Neuron (in vitro differentiated cells): ENCODE measurements around the gene TJP1.
"Not testable (repeated sequence)": the region's sequence is repeated elsewhere in the genome, so short reads cannot be mapped to it uniquely, and the experiment has no call there.

ENCODE experiments used
- H2AFZ ChIP-seq: one replicate; pipeline ENCODE4 v1.6.1; 2013; ENCODE audit warnings: low read depth, mild to moderate bottlenecking, inconsistent platforms, low read length, moderate library complexity
- H3K27me3 ChIP-seq: one replicate; pipeline ENCODE4 v1.6.1; 2013; ENCODE audit warnings: low read length; ENCODE audit not compliant: insufficient read depth
- H3K36me3 ChIP-seq: one replicate; pipeline ENCODE4 v1.6.1; 2013; ENCODE audit warnings: low read length; ENCODE audit not compliant: insufficient read depth
- H3K4me1 ChIP-seq: one replicate; pipeline ENCODE4 v1.6.1; 2013; ENCODE audit warnings: low read length; ENCODE audit not compliant: insufficient read depth
- H3K4me3 ChIP-seq: 2 replicates; pipeline ENCODE4 v1.5.1; 2013; ENCODE audit warnings: mild to moderate bottlenecking, low read length, moderate library complexity
- H3K9me3 ChIP-seq: one replicate; pipeline ENCODE4 v1.6.1; 2013; ENCODE audit warnings: low read length

Gene TJP1

GRCh38 chr15:29756358-29757267, 65.7 kb downstream of the TJP1 start:
- Histone ChIP-seq H3K9me3 (peaks cover 3% of the 10 kb centered on the region), H3K27me3 (no peaks in the 10 kb centered on the region), H3K36me3 (peaks cover 41% of the 10 kb centered on the region), H2AFZ (no peak overlapping the region), H3K4me3 (no peak overlapping the region), H3K4me1 (no peaks in the 10 kb centered on the region)

DNA sequence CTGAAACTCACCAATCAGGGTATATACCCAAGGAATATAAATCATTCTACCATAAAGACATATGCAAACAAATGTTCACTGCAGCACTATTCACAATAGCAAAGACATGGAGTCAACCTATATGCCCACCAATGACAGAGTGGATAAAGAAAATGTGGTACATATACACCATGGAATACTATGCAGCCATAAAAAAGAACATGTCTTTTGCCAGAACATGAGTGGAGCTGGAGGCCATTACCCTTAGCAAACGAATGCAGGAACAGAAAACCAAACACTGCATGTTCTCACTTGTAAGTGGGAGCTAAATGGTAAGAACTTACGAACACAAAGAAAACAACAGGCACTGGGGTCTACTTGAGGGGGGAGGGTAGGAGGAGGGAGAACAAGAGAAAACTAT, 68.3 kb downstream of the TJP1 start:
- H2AFZ ChIP-seq, H3K4me3 ChIP-seq, H3K27me3 ChIP-seq, H3K9me3 ChIP-seq, H3K4me1 ChIP-seq: not testable (repeated sequence)
- peaks cover 23% of the 10 kb centered on the region for H3K36me3 ChIP-seq

DNA sequence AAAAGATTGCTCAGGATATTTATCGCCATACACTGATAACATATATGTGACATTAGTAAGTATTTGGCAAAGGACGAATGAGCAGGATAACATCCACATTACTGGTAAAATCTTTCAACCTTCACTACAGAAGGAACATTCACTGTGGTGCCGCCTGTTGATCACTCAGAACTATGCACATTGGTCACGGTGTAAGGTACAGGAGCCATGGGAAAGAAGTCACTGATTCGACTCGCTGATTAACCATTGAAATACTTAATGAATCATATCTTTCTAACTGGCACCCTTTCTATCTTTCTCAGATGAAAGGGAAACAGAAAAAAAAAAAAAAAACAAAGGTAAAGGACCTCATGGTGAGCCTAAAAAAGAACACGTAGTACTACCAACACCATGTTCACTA, 68.8 kb downstream of the TJP1 start:
- Histone ChIP-seq H3K27me3 (no peaks in the 10 kb centered on the region), H3K9me3 (peaks cover 3% of the 10 kb centered on the region), H3K36me3 (peaks cover 21% of the 10 kb centered on the region), H3K4me3 (no peak overlapping the region), H3K4me1 (no peaks in the 10 kb centered on the region), H2AFZ (no peak overlapping the region)

DNA sequence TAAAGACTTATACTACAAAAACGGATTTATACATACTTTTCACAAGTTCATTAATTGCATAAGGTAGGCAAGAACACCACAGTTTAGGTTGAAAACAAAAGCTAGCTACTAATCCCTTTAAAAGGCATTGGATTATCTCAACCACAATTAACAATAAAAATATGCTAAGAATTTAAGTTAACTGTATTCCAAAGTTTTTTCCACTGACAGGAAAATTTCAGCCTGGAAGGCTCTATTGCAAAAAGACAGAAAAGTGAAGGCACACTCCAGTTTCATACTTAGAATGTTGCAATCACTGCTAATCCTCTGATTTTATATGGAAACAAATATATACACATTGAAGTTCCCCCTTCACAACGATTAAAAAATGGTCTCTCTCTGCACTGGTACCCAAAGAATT, 71.5 kb downstream of the TJP1 start:
- Histone ChIP-seq H3K27me3 (no peaks in the 10 kb centered on the region), H3K4me1 (no peaks in the 10 kb centered on the region), H3K4me3 (no peak overlapping the region), H2AFZ (no peak overlapping the region), H3K36me3 (peaks cover 15% of the 10 kb centered on the region), H3K9me3 (peaks cover 3% of the 10 kb centered on the region)

DNA sequence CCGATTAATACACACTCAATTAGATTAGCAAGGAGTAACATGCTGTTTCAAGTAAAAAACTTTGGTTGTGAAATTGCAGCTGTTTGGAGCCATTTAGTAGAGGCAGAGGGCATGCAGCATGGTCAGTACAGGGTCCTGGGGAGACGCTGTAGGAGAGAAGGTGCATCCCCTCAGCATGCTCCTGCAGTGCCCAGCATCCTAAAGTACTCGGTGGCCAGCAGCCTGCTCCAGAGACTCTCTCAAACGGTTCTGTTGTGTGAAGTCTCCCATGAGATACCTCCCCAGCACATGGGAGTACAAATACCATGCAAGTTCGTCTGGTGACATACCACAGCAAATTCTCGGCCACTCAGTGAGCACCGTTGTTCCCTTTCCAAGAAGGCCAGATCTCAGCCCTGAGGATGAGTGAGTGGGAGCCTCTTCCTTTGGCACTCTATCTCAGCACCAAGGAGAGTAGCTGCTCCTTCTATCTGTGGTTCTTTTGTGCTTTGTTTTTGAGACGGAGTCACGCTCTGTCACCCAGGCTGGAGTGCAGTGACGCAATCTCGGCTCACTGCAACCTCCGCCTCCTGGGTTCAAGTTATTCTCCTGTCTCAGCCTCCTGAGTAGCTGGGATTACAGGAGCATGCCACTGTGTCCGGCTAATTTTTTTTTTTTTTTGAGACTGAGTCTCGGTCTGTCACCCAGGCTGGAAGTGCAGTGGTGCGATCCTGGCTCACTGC, 72.7 kb downstream of the TJP1 start:
- Histone ChIP-seq H3K9me3 (peaks cover 3% of the 10 kb centered on the region), H3K27me3 (no peaks in the 10 kb centered on the region), H3K4me1 (no peaks in the 10 kb centered on the region), H3K4me3 (no peak overlapping the region), H2AFZ (no peak overlapping the region), H3K36me3 (peaks cover 8% of the 10 kb centered on the region)

DNA sequence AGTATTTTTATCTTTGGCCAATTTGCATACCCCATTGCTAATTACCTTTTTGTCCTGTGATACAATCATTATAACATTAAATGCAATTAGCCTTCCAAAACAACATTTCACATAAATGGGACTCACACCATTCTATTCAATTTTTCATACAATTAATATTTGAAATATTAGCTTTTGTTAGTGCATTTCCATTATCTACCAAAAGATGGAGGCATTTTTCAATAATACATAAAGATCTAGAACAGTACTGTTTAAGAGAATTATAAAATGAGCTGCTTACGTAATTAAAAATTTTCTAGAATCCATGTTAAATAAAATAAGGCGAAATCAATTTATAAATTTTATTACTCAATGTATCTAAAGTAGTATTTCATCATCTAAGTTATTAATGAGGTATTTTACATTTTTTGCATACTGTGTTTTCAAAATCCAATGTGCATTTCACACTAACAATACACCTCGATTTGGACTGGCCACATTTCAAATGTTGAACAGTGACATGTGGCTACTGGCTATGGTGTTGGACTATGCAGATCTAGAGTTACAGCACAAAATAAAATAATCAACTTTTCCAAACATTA, 74.3 kb downstream of the TJP1 start:
- Histone ChIP-seq H3K4me3 (no peak overlapping the region), H3K27me3 (no peaks in the 10 kb centered on the region), H3K4me1 (no peaks in the 10 kb centered on the region), H3K36me3 (peaks cover 4% of the 10 kb centered on the region), H2AFZ (no peak overlapping the region), H3K9me3 (no peaks in the 10 kb centered on the region)

DNA sequence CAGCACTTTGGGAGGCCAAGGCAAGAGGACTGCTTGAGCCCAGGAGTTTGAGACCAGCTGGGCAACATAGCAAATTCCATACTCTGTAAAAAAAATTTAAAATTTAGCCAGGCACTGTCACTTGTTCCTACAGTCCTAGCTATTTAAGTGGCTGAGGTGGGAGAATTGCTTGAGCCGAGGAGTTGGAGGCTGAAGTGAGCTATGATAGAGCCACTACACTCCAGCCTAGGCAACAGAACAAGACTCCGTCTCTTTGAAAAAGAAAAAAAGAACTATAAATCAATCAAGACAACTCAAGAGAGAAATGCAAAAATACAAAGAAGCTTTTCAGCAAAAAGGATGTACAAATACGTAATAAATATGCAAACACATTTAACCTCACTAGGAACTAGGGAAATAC, 78.8 kb downstream of the TJP1 start:
- Histone ChIP-seq H3K27me3 (no peaks in the 10 kb centered on the region), H3K4me3 (no peak overlapping the region), H3K4me1 (no peaks in the 10 kb centered on the region), H2AFZ (no peak overlapping the region), H3K36me3 (peaks cover 30% of the 10 kb centered on the region), H3K9me3 (no peaks in the 10 kb centered on the region)

- Histone ChIP-seq H3K27me3 (no peaks in the 10 kb centered on the region), H3K36me3 (peaks cover 53% of the 10 kb centered on the region), H2AFZ (no peak overlapping the region), H3K9me3 (no peaks in the 10 kb centered on the region), H3K4me1 (no peaks in the 10 kb centered on the region), H3K4me3 (no peak overlapping the region)
Measured at GRCh38 chr15:29740692-29741311, 81.5 kb downstream of the TJP1 start.

DNA sequence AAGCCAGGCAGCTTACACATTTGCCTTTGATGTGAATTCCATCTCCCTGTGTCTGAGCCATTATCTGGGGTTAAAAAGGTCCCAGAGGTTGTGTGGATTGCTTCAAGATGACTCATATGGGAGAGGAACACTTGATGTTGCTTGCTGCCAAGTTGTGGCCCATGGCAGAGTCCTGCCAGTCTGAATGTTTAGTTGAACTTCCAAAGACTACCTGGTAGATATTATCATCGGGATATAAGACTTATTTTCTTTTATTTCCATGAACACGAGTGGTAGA, 85.6 kb downstream of the TJP1 start:
- H3K9me3 ChIP-seq, result no peaks in the 10 kb centered on the region
- H3K36me3 ChIP-seq, result peaks cover 72% of the 10 kb centered on the region
- H3K4me3 ChIP-seq, result no peak overlapping the region

GRCh38 chr15:29736012-29736743, 86.1 kb downstream of the TJP1 start:
- H2AFZ ChIP-seq, result no peak overlapping the region
- H3K36me3 ChIP-seq, result peaks cover 71% of the 10 kb centered on the region
- no peaks in the 10 kb centered on the region for H3K27me3 ChIP-seq
- H3K9me3 ChIP-seq, result no peaks in the 10 kb centered on the region
- no peaks in the 10 kb centered on the region for H3K4me1 ChIP-seq
- H3K4me3 ChIP-seq, result no peak overlapping the region

More for the DNA sequence above, 85.6 kb downstream of the TJP1 start:
- Histone ChIP-seq H3K27me3 (no peaks in the 10 kb centered on the region), H3K4me1 (no peaks in the 10 kb centered on the region), H2AFZ (no peak overlapping the region)

DNA sequence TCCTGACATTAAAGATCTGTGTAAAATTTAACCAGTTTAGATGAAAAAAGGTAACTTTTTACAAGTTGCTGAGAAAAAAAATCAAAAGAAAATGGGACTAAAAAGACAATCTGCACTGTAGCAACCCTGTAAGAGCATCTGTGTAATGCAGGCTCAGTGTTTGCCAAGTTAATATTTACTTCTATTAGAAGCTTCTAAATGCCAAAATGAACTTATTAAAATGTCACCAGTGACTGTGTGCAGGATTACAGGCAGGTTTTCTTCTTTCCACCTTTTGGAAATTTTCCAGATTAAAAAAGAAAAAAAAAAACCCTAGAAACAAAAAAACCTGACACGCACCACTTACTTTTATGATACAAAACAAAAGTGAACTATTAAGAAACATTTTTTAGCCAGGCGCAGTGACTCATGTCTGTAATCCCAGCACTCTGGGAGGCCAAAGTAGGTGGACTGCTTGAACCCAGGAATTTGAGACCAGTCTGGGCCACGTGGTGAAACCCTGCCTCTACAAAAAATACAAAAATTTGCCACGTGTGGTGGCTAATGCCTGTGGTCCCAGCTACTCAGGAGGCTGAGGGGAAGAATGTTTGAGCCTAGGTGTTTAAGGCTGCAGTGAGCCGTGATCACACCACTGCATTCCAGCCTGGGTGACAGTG, 87.2 kb downstream of the TJP1 start:
- H3K9me3 ChIP-seq, result no peaks in the 10 kb centered on the region
- no peak overlapping the region for H2AFZ ChIP-seq
- H3K27me3 ChIP-seq, result no peaks in the 10 kb centered on the region
- H3K4me3 ChIP-seq, result no peak overlapping the region
- peaks cover 68% of the 10 kb centered on the region for H3K36me3 ChIP-seq
- H3K4me1 ChIP-seq, result no peaks in the 10 kb centered on the region

GRCh38 chr15:29731865-29732264, 90.4 kb downstream of the TJP1 start:
- Histone ChIP-seq H3K4me1 (no peaks in the 10 kb centered on the region), H3K4me3 (no peak overlapping the region), H3K27me3 (no peaks in the 10 kb centered on the region), H3K9me3 (no peaks in the 10 kb centered on the region), H2AFZ (no peak overlapping the region), H3K36me3 (peaks cover 67% of the 10 kb centered on the region)
